Hypothalamus (tissue), 51 donors: ENCODE results near the gene ARL13B.

Experiments
- DNase-seq, 51 donors: peaks; one replicate each; lab custom pipeline; 2025; lab: John Stamatoyannopoulos, UW

Gene ARL13B

GRCh38 chr3:94093151-94093550 is 113.2 kb downstream of the ARL13B start:
- no peak for DNase-seq

- no peak for DNase-seq
Measured at GRCh38 chr3:94095111-94095510, 115.2 kb downstream of the ARL13B start.

GRCh38 chr3:94098452-94098851 is 118.5 kb downstream of the ARL13B start:
- DNase-seq: no peak

- no peak for DNase-seq
Measured at GRCh38 chr3:94099311-94099710, 119.4 kb downstream of the ARL13B start.

- DNase-seq: no peak
Measured at GRCh38 chr3:94101860-94102259, 121.9 kb downstream of the ARL13B start.
